Mucosa of descending colon (tissue), 3 donors: ENCODE results near the gene PLAC1. TPM values are rescaled to one million over a fixed set of nuclear protein-coding genes. Genes with fewer than 3 reads are reported as not detected.

Source experiments
- ATAC-seq: fragments of 200-7000 bp; cut with Tn5 transposase; one replicate; pipeline ENCODE4 v1.9.1; 2020; ENCODE audit warnings: mild to moderate bottlenecking, moderate library complexity
- DNase-seq, 3 donors: peaks; one replicate each; pipeline ENCODE4 v3.0.0-alpha.2; 2020
- H3K36me3 ChIP-seq: fragments of 200-600 bp; one replicate; pipeline ENCODE4 v1.8.0; 2021; ENCODE audit warnings: low read depth, mild to moderate bottlenecking
- H3K4me1 ChIP-seq: fragments of 200-600 bp; one replicate; pipeline ENCODE4 v1.8.0; 2021; ENCODE audit warnings: low read depth, mild to moderate bottlenecking
- H3K4me3 ChIP-seq: fragments of 200-600 bp; one replicate; pipeline ENCODE4 v1.8.0; 2021; ENCODE audit warnings: mild to moderate bottlenecking
- H3K9me3 ChIP-seq: fragments of 200-600 bp; one replicate; pipeline ENCODE4 v1.8.0; 2021; ENCODE audit warnings: mild to moderate bottlenecking
- intact Hi-C, 2 donors: fragments of 100-400 bp; cut with DNase I in 1 of 2; cut with micrococcal nuclease in 1 of 2; formaldehyde crosslinking; loops; one replicate each; pipeline versions ENCODE4 v1.11.0 to v1.11.1; 2022; cut with DNase I, micrococcal nuclease
- total RNA-seq, 3 donors: library from RNA; stranded (reverse); fragmentation: NEBNext Ultra II Directional in 2 of 3; extraction: Animal tissue kit (Norgen Biotek cat#: 25700) in 2 of 3; gene quantifications; one replicate each; pipeline versions ENCODE4 v1.2.1 to v1.2.4, GENCODE V29; 2021 to 2023
- TF ChIP-seq, protein P1 (sequence below): fragments of 200-600 bp; IDR thresholded peaks from one replicate; pipeline ENCODE4 v1.8.0; 2022; ENCODE audit warnings: antibody characterized with exemption, mild to moderate bottlenecking
- donor health status: DM: no; HTN: no; CAD: no; lungs with moderate emphysema.
- donor health status: DM: no; HTN: no; CAD: no.
- donor health status: DM: no; HTN: yes; CAD: no.

Gene PLAC1
- total RNA-seq, 3 donors from 2014 or later = not detected

DNA sequence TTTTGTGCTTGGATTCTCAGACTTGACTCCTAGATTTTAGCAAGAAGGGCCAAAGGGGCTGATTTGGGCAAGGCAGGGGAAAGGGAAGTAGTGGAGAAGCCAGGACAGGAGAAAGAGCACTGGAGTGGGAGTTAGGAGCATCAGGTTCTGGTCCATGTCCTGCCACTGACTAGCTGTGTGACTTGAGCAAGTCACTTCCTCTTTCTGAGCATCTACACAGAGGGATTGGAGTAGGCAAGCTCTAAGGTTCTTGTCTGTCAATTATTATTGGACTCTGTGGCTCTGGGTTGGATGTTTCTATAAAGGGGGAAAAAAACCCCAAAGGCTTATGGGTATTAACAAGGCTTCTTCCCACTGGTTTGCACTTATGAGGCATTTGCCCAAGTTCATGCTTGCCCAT, 24.4 kb downstream of the PLAC1 start:
- H3K4me3 ChIP-seq = no peak overlapping the region
- TF ChIP-seq, protein P1, sequence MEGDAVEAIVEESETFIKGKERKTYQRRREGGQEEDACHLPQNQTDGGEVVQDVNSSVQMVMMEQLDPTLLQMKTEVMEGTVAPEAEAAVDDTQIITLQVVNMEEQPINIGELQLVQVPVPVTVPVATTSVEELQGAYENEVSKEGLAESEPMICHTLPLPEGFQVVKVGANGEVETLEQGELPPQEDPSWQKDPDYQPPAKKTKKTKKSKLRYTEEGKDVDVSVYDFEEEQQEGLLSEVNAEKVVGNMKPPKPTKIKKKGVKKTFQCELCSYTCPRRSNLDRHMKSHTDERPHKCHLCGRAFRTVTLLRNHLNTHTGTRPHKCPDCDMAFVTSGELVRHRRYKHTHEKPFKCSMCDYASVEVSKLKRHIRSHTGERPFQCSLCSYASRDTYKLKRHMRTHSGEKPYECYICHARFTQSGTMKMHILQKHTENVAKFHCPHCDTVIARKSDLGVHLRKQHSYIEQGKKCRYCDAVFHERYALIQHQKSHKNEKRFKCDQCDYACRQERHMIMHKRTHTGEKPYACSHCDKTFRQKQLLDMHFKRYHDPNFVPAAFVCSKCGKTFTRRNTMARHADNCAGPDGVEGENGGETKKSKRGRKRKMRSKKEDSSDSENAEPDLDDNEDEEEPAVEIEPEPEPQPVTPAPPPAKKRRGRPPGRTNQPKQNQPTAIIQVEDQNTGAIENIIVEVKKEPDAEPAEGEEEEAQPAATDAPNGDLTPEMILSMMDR = no peak
- no peaks in the 10 kb centered on the region for H3K9me3 ChIP-seq
- intact Hi-C loops = no loop called here
- ATAC-seq (no peak), DNase-seq (no peak)
- no peaks in the 10 kb centered on the region for H3K36me3 ChIP-seq
- no peaks in the 10 kb centered on the region for H3K4me1 ChIP-seq

- Histone ChIP-seq H3K36me3 (no peaks in the 10 kb centered on the region), H3K4me1 (no peaks in the 10 kb centered on the region), H3K4me3 (no peak overlapping the region), H3K9me3 (no peaks in the 10 kb centered on the region)
- TF ChIP-seq, protein P1 = no peak
- ATAC-seq = no peak
- no peak for DNase-seq
- intact Hi-C loops = no loop called here
These were observed 24.9 kb downstream of the PLAC1 start for GRCh38 chrX:134633394-134633793.

GRCh38 chrX:134632355-134632754, 25.9 kb downstream of the PLAC1 start:
- intact Hi-C loops = no loop called here
- H3K4me1 ChIP-seq = no peaks in the 10 kb centered on the region
- H3K4me3 ChIP-seq = no peak overlapping the region
- H3K36me3 ChIP-seq = no peaks in the 10 kb centered on the region
- TF ChIP-seq, protein P1 = no peak
- no peaks in the 10 kb centered on the region for H3K9me3 ChIP-seq
- ATAC-seq (no peak), DNase-seq (no peak)

DNA sequence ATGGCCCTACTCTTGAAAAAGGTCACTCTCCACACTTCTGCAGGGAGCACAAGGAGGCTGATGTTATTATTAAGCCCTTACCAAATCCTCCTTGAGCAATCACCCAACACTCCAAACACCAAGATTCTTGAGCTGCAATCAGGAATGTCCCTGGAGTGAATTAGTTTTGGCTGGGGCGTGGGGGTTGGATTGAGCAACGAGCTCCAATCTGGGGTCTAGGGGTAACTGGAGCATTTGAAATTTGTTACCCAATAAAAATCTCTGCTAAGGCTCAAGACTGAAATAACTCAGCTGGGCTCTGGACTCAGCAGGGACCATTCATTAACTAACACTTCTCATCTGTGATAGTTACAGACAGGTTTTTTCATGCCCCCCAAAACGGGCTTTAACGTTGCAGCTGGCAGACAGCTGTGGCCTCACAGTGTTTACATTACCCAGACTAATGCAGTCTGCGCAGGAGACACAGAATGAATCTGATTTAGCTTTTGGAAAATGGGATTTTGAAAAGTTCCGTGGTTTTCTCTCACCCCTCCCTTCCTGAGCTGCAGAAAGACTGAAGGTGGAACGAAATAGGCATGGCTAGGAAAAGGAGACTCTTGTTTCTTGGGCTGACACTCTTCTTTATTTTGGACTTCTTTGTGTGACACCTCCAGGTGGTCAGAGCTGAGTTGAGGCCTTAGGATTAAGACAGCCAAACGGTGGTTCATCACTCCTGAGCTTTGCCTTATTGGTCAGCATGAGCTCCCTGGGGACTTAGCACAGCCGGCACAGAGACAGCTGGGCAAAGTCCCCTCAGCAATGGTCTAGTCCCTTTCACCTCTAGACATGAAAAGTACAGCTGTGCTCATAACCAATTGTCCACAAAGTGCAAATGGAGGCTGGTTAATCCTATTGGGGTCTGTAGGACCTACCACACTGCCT, 26.6 kb downstream of the PLAC1 start:
- H3K4me1 ChIP-seq = no peaks in the 10 kb centered on the region
- intact Hi-C loops = no loop called here
- H3K36me3 ChIP-seq = no peaks in the 10 kb centered on the region
- H3K9me3 ChIP-seq = no peaks in the 10 kb centered on the region
- DNase-seq (peak in 1 of 3 donors; percentile 16), ATAC-seq (peak; percentile 22)
- TF ChIP-seq, protein P1 = no peak
- no peak overlapping the region for H3K4me3 ChIP-seq

- intact Hi-C loops = no loop called here
- H3K9me3 ChIP-seq = no peaks in the 10 kb centered on the region
- H3K4me3 ChIP-seq = no peak overlapping the region
- ATAC-seq (no peak), DNase-seq (no peak)
- TF ChIP-seq, protein P1 = no peak
- H3K4me1 ChIP-seq = no peaks in the 10 kb centered on the region
- H3K36me3 ChIP-seq = no peaks in the 10 kb centered on the region
These were observed 29.6 kb downstream of the PLAC1 start for GRCh38 chrX:134628663-134629062.
